SK-N-SH treated with all-trans-retinoic acid at 6 μM for 48 hours (cell line): ENCODE measurements around the gene LRFN2.

Experiments used
- ARNTL ChIP-seq: fragments of 450-650 bp; formaldehyde crosslinking; IDR thresholded peaks from 2 replicates; pipeline ENCODE4 v1.5.0; 2020; ENCODE audit warnings: low read depth, mild to moderate bottlenecking, moderate library complexity, borderline replicate concordance
- CSDC2 ChIP-seq: fragments of 250-450 bp; sonication (Bioruptor Pico); IDR thresholded peaks from 2 replicates; pipeline ENCODE4 v1.5.0; 2020; ENCODE audit warnings: mild to moderate bottlenecking, moderate library complexity

- TF ChIP-seq ARNTL (CRISPR knock-in tag) (no peak), CSDC2 (CRISPR knock-in tag) (no peak)
Observed at GRCh38 chr6:40606526-40606925, 19.4 kb upstream of the LRFN2 start.
